ENCODE measurements around the gene GRIK4. TPM values are rescaled to one million over a fixed set of nuclear protein-coding genes. Genes with fewer than 3 reads are reported as not detected.

The GRIK4 gene
- polyA plus RNA-seq, 1 of the 3 experiments (the other 2 are of a cell fraction) = 0.03 TPM

- H3K9me3 ChIP-seq = no peaks in the 10 kb centered on the region
- H3K36me3 ChIP-seq (replicated peaks in 1 of 2; ENCODE audit: control insufficient read depth in 1 of 2, insufficient read depth in 2 of 2, low read length in 1 of 2) = no peaks in the 10 kb centered on the region
- ChIA-PET CTCF (interaction anchor here (1.7 kb wide), 1 partner anchor 119 kb away, joined by 5 read pairs; no protein-coding TSS in a partner anchor), POLR2A (no interaction called here)
- TF ChIP-seq MAX (IDR thresholded peaks at IDR 0.05; ENCODE audit: low read depth) (no peak), FOXJ3 (CRISPR knock-in tag; IDR thresholded peaks at IDR 0.05) (no peak), RFX5 (IDR thresholded peaks at IDR 0.05; ENCODE audit: low read length) (no peak), GABPA (IDR thresholded peaks at IDR 0.05; ENCODE audit: low read depth) (no peak), MEF2A (IDR thresholded peaks at IDR 0.05; ENCODE audit: borderline replicate concordance, low read depth) (no peak), CHD2 (IDR thresholded peaks at IDR 0.05; ENCODE audit: low read length, partially characterized antibody) (no peak), YY1 (IDR thresholded peaks at IDR 0.05; ENCODE audit: low read depth) (no peak), TEAD4 (IDR thresholded peaks at IDR 0.05; ENCODE audit: borderline replicate concordance, insufficient read depth) (no peak), USF2 (IDR thresholded peaks at IDR 0.05; ENCODE audit: borderline replicate concordance, low read depth, low read length) (no peak)
- H3K27ac ChIP-seq (ENCODE audit: low read depth in 2 of 2, low read length in 1 of 2) = no peak overlapping the region
- H4K20me1 ChIP-seq (ENCODE audit: insufficient read depth) = no peaks in the 10 kb centered on the region
- 92% methylated on average over 14 of the region's 14 CpGs for WGBS (ENCODE audit: low lambda C conversion rate)
- H3K9ac ChIP-seq = no peak overlapping the region
- no peaks in the 10 kb centered on the region for H3K79me2 ChIP-seq (ENCODE audit: insufficient read depth)
- H3K4me3 ChIP-seq (ENCODE audit: low read depth in 2 of 2, low read length in 1 of 2) = no peak overlapping the region
- no peaks in the 10 kb centered on the region for H3K9me2 ChIP-seq
- H2AFZ ChIP-seq (ENCODE audit: low read depth) = peak overlapping the region; percentile 68
- H3K4me1 ChIP-seq (ENCODE audit: control insufficient read depth in 1 of 2, insufficient read depth in 2 of 2, low read depth in 1 of 2, low read length in 1 of 2) = no peaks in the 10 kb centered on the region
- H3K27me3 ChIP-seq (ENCODE audit: insufficient read depth) = no peaks in the 10 kb centered on the region
- no peak for DNase-seq
- no peak overlapping the region; the same call in 1 of the 2 replicates for H3K4me2 ChIP-seq
- no peaks in the 10 kb centered on the region for H3F3A ChIP-seq (replicated peaks; ENCODE audit: insufficient read depth)
These were observed 54.1 kb downstream of the GRIK4 start for GRCh38 chr11:120565466-120566155.

DNA sequence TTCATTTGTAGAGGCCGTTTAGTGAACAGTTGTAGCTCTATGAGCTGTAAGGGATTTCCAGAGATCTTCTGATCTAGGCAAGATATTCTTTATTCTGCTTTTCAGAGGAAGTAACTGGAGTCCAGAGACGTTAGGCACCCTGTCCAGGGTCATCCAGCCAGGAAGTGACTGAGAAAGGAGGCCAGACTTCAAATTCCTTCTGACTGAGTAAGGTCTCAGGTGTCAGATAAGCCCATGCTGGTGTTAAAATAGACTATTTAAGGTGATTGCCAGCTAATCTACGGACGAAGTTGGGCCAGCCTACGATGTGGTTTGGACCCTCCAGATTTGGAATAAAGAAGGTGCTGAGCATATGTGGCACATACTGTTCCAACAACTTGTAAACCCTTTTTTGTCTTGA lies 54.6 kb downstream of the GRIK4 start:
- H3K79me2 ChIP-seq (ENCODE audit: insufficient read depth) = no peaks in the 10 kb centered on the region
- H3K9me2 ChIP-seq = no peaks in the 10 kb centered on the region
- ChIA-PET CTCF (interaction anchor here (1.7 kb wide), 1 partner anchor 118 kb away, joined by 5 read pairs; no protein-coding TSS in a partner anchor), POLR2A (no interaction called here)
- no peak overlapping the region for H3K27ac ChIP-seq (ENCODE audit: low read depth in 2 of 2, low read length in 1 of 2)
- no peaks in the 10 kb centered on the region for H3K4me1 ChIP-seq (ENCODE audit: control insufficient read depth in 1 of 2, insufficient read depth in 2 of 2, low read depth in 1 of 2, low read length in 1 of 2)
- TF ChIP-seq RFX5 (IDR thresholded peaks at IDR 0.05; ENCODE audit: low read length) = no peak
- no peak for TF ChIP-seq RXRA (IDR thresholded peaks at IDR 0.05; ENCODE audit: borderline replicate concordance, low read depth)
- TF ChIP-seq CHD2 (IDR thresholded peaks at IDR 0.05; ENCODE audit: low read length, partially characterized antibody) = no peak
- TF ChIP-seq MEF2A (IDR thresholded peaks at IDR 0.05; ENCODE audit: borderline replicate concordance, low read depth) = no peak
- TF ChIP-seq YY1 (IDR thresholded peaks at IDR 0.05; ENCODE audit: low read depth) = no peak
- TF ChIP-seq GABPA (IDR thresholded peaks at IDR 0.05; ENCODE audit: low read depth) = no peak
- no peak for DNase-seq
- H3K9ac ChIP-seq = no peak overlapping the region
- no peaks in the 10 kb centered on the region for H3K27me3 ChIP-seq (ENCODE audit: insufficient read depth)
- H3F3A ChIP-seq (replicated peaks; ENCODE audit: insufficient read depth) = no peaks in the 10 kb centered on the region
- H3K4me3 ChIP-seq (ENCODE audit: low read depth in 2 of 2, low read length in 1 of 2) = no peak overlapping the region
- WGBS (ENCODE audit: low lambda C conversion rate) = 56% methylated on average over 5 of the region's 5 CpGs
- no peak overlapping the region; the same call in 1 of the 2 replicates for H3K4me2 ChIP-seq
- H3K36me3 ChIP-seq (replicated peaks in 1 of 2; ENCODE audit: control insufficient read depth in 1 of 2, insufficient read depth in 2 of 2, low read length in 1 of 2) = no peaks in the 10 kb centered on the region
- no peaks in the 10 kb centered on the region for H3K9me3 ChIP-seq
- peak overlapping the region; percentile 61; the same call in 1 of the 2 replicates for H2AFZ ChIP-seq (ENCODE audit: low read depth)
- H4K20me1 ChIP-seq (ENCODE audit: insufficient read depth) = no peaks in the 10 kb centered on the region

Data from SK-N-SH (cell line).